GM19023 (cell line): ENCODE measurements around the gene ALDH6A1.
"Not testable (repeated sequence)": the region's sequence is repeated elsewhere in the genome, so short reads cannot be mapped to it uniquely, and the experiment has no call there.

Source experiments
- ATAC-seq: cut with Tn5 transposase; IDR thresholded peaks from one replicate; pipeline ENCODE4 v1.9.1; 2021; ENCODE audit warnings: mild to moderate bottlenecking, moderate library complexity; ENCODE audit not compliant: unreplicated experiment

Gene ALDH6A1

DNA sequence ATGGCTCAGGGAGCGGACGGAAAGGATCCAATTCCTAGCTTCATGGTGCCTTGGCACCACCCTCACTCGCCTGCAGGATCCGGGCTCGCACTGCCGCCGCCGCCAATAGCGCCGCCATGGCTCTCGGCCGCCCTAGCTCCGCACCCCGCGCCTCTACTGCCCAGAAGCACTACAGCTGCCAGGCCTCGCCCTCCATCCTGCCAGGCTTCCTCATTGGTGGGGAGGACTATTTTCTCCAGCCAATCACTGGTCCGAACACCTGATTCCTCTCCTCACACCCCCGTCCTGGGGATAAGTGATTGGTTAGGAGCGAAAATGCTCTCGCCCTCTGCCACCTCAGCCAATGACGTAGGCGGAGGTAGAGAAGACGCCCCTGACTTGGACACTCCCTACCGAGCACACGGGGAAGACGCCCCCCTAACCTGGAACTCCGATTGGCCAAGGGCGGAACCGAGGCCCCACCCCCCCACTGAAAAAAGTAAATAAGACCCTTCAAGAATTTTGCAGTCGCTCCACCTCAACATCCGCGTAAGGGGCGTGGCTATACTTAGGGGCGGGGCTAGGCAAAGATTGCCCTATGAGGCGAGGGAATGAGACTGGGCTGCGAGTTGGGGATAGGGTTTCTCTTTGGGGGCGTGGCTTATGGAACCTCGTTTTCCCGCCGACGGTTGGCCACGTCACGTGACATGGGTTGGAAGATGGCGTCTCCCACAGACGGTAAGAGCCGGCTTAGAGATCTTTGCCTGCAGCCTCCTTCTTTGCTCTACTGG lies at the start of gene ALDH6A1, which contains the start of gene LIN52:
TSS of gene ALDH6A1 (minus strand) at position 177 of the 770 bp plus-strand sequence. CDS start at position 118, 59 bp downstream.
TSS of gene LIN52 (plus strand) at position 680 of the 770 bp plus-strand sequence. CDS start at position 699, 19 bp downstream.
- ATAC-seq: peak; percentile 94

DNA sequence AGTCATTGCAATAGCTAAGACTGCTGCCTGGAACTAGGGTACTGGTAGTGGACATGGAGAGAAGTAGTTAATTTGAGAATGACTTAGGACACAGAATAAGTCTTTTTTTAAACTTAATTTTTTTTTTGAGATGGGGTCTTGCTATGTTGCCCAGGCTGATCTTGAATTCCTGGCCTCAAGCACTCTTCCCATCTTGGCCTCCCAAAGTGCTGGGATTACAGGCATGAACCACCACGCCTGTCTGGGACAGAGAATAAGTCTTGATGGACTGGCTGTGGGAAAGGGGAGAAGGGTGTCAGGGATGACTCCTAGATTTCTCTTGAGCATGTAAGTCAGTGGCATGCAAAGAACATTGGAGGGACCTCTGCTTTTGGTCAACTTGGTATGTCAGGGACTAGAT lies 43.4 kb upstream of the ALDH6A1 start:
- ATAC-seq: no peak

DNA sequence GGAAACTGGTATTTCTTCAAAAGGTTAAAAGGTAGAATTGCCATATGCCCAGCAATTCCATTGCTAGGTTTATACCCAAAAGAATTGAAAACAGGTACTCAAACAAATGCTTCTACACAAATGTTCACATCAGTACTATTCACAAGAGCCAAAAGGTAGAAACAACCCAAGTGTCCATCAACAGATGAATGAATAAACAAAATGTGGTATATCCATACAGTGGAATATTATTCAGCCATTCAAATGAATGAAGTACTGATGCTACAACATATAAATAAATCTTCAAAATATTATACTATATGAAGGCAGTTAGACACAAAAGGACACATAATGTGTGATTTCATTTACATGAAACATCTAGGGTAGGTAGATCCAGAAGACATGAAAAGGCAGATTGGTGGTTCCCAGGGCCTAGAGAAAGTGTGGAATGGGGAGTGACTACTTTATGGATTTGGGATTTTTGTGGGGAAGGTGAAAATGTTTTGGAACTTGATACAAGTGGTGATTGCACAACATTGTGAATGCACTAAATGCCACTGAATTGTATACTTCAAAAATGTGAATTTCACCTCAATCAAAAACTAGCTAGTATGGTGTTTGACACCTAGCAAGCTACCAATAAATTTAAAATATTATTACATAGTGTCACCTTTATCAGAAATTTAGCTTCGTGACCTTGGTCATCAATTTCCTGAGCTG lies 42.2 kb upstream of the ALDH6A1 start:
- ATAC-seq: no peak

DNA sequence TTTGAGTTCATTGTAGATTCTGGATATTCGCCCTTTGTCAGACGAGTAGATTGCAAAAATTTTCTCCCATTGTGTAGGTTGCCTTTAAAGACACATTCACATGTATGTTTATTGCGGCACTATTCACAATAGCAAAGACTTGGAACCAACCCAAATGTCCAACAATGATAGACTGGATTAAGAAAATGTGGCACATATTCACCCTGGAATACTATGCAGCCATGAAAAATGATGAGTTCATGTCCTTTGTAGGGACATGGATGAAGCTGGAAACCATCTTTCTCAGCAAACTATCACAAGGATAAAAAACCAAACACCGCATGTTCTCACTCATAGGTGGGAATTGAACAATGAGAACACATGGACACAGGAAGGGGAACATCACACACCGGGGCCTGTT lies 41.2 kb upstream of the ALDH6A1 start:
- ATAC-seq: not testable (repeated sequence)

DNA sequence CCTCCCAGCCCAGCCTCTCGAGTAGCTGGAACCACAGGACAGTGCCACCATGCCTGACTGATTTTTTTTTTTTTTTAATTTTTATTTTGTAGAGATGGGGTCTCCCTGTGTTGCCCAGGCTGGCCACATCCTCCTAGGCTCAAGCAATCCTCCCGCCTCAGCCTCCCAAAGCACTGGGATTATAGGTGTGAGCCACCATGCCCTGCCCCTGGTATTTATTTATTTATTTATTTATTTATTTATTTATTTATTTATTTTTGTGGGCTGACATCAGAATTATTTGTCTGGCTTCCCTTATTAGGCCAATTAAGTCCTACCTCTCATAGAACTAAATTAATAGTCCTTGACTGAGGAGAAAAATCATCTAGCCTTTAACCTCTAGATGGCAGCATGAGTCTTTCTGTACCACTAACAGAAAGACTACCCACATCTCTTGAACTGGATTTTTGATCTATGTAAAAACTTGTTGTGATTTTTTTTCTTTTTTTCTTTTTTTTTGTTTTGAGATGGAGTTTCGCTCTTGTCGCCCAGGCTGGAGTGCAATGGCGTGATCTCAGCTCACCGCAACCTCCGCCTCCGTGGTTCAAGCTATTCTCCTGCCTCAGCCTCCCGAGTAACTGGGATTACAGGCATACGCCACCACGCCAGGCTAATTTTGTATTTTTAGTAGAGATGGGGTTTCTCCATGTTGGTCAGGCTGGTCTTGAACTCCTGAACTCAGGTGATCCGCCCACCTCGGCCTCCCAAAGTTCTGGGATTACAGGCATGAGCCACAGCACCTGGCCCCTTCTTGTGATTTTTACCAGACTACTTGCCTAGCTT lies 27.4 kb upstream of the ALDH6A1 start:
- not testable (repeated sequence) for ATAC-seq

DNA sequence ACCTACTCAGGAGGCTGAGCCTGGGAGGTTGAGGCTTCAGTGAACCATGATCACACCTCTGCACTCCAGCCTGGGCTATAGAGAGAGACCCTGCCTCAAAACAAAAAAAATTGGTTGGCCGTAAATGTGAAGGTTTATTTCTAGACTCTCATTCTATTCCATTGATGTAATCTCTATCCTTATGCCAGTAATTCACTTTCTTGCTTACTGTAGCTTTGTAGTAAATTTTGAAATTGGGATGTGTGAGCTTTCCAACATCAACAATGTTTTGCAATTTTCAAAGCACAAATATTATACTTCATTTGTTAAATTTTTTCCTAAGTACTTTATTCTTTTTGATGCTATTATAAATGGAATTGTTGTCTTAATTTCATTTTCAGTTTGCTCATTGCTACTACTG lies 25.1 kb upstream of the ALDH6A1 start:
- ATAC-seq: no peak

DNA sequence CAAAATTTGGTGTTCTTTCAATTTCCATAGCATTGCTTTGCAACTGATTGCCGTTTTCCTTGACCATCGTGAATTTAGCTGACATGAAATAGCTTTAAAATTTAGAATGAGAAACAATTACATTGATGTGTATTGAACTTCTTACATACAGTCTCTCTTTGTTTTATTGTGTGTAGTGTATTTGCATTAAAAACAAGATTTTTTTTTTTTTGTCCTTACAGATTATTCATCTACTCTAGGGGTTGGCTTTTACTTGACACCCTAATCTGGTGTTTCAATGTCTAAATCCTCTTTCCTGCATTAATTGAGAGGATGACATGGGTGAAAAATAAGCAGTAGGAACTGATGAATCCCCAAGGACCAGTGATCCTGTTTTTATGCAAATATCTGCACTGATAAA lies 21.1 kb upstream of the ALDH6A1 start:
- no peak for ATAC-seq

DNA sequence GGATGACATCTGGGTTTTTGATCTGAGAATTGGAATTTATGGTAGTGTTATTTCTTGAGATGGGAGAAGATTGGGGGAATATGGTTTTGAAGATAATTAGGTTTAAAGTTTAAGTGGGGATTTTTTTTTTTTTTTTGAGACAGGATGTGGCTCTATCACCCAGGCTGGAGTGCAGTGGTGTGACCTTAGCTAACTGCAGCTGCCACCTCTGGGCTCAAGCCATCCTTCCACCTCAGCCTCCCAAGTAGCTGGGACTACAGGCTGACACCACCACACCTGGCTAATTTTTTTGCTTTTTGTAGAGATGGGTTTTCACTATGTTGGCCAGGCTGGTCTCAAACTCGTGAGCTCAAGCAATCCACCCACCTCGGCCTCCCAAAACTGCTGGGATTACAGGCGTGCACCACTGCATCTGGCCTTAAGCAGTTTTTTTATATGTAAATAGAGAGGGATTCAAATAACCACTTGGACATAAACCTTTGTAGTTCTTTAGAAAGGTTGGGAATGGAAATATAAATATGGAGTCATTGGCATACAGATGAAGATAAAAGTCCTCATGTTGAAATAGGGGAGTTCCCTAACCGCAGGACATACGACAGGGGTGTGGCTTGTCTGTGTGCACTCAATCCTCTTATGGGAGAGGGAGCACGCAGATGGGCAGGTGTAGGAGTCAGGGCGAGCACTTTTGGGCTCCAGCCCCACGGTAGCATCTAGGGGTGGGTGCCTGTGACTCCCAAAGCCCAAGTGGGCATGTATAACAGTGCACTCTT lies 5.2 kb upstream of the ALDH6A1 start:
- ATAC-seq: no peak

DNA sequence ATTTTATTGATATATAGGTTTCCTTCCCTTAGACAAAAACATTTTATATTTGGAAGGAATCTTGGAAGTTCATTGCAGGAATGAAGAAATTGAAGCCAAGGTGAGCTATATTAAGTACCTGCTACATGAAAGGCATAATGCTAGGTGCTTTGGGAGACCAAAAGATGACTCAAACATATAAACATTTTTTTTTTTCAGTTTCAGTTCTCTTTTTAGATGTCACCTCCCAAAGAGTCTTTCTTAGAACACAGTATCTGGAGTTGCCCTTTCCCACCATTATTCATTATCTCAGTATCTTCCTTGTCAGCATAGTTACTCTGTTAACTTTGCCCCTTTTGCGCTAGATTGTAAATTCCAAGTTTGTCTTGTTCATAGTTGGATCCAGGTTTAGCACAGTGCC lies 1.6 kb upstream of the ALDH6A1 start:
- no peak for ATAC-seq

DNA sequence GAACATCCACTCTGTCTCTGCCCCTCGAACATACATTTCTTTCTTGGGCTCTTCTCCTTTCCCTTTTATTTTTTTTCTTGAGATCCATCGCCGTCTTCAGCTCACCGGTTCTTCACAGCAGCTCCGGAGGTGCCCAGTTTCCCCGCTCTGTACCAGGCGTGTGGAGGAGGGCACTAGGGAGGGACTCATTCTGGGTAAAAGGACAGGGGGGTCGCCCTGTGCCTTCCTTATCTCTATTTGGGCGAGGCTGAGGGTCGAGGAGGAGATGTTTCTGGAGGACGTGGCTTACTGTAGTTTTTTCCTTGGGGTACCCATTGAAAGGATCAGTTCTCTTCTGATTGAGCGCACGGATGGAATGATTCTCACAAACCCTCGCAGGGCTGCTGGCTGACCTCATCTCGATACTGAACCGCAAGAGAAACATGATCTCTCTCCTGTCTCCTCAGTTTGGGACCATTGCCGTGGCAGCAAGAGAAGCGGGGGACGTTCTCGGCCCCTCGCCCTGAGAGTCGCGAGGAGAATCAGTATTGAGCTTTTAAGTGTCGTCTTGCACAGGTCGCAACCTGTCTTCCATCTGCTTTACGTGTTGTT lies 889 bp upstream of the ALDH6A1 start:
- ATAC-seq: no peak

DNA sequence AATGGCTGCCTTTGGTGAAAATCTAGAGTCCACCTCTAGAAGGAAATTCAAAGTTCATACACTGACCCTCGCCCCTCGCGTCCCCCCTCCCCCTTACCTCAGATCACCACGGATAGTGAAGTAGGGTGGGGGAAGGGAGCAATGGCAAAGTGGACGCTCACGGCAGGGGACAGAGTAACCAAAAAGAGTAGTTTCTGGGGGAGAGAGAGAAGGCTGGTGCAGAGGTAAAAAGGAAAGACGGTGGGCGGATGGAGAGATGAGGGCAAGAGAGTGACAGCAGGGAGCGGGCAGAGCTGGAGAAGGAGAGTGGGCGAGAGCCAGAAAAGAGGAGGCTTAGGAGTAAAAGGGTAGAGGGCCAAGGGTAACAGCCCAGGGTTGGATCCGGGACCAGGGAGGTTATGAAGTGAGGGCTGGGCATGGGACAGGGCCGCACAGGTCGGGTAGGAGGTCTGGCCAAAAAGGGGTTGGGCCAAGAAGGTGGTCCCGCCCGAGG lies 423 bp downstream of the ALDH6A1 start:
- ATAC-seq: peak; percentile 14

DNA sequence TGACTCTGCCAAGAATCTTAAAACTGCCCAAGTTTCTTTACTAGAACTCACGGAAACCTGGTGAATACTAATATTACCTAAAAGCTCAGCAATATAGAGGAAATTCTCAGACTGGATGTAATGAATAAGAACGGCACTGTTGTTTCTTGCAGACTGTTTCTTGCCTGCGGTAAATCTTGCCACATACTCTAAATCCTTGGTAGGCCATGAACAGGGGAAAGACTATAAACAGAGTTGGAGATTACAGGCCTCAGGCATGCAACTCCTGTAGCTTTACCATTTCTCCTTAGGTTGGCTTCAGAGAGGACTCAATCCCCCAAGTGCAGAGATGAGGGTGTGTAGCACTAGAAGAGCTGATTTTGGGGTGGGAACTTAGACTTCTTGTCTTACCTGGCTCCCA lies 1.1 kb downstream of the ALDH6A1 start:
- ATAC-seq: no peak

DNA sequence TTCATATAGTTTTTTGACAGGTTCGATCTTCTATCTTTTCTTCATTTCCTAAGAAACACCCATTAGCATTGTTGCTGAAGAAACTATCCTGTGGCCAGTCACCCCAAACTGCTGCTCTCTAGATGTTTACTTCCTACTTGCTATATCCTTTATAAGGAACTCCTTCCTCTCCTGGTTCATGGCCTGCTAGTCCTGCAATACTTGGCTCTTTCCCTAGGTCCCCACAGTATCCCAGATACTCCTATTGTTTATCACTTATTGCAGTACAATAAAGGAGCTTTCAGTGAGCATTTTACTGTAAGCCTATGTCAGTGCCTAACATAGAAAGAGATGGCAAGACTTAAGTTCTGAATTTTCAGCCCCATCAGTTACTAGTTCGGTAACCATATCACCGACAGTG lies 2.8 kb downstream of the ALDH6A1 start:
- no peak for ATAC-seq

DNA sequence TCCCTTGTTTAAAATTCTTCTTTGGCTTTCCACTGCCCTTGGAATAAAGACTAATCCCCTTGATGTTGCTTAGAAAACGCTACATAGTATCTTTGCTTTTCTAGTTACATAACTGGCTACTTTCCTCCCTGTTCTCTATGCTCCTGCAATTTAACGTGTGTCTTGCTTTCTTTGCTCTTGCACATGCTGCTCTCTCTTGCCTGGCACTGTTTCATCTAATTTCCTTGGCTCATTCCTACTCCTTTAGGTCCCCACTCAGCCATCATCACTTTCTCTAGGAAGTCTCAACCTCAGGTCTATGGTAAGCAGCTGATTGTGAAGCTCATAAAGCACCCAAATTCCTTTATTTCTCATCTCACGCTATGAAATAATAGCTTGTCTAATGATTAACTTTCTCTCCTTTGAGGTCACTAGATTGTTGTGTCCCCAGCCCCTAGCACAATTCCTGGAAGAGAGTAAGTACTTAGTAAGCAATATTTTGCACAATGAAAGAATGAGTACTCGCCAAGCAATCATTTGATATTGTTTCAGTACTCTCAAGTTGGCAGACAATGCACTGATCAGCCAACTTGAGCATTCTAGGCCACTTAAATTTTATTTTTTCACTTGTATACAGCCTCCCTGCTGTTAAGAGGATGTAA lies 3.3 kb downstream of the ALDH6A1 start:
- no peak for ATAC-seq

DNA sequence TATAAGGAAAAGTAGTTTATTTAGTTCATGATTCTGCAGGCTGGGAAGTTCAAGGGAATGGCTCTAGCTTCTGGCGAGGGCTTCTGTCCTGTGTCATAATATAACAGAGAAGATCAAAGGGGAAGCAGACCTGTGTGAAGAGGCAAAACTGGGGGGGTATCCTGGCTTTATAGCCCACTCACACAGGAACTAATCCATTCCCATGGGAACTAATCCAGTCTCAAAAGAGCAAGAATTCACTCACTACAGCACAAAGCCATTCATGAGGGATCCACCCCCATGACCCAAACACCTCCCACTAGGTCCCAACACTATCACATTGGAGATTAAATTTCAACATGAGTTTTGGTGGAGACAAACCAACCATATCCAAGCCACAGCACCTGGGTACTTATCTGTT lies 6.9 kb downstream of the ALDH6A1 start:
- no peak for ATAC-seq

DNA sequence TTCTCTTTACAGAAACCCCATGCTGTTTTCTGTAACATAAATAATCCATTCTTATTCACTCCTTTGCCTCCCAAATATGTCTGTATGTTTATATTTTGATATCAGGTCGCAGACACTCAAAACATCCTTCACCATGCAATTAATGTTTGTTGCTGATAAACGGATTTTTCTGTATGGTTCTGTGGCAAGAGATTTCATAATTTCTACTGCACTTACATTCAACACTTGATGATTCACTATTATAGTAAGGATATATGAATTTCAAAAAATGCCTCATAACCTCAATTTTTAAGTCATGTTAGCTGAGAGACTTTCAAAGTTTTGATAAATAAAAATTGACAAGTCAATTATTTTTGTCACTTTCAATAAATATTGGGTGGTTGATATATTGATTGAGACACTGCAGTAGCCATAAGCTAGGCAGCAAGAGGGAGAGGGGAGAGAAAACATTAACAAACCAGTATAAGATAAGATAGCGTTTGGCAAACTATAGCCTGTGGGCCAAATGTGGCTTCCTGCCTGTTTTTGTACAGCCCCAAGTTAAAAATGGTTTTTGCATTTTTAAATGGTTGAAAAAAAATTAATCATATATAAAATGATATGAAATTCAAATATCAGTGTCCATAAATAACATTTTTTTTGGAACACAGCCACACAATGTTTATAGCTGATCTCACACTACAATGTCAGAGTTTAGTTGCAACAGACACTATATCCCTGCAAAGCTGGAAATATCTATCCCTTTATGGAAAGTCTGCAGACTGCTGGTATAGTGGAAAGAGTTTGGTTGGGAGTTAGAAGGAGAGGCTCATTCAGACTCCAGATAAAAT lies 18.3 kb downstream of the ALDH6A1 start:
- ATAC-seq: no peak

DNA sequence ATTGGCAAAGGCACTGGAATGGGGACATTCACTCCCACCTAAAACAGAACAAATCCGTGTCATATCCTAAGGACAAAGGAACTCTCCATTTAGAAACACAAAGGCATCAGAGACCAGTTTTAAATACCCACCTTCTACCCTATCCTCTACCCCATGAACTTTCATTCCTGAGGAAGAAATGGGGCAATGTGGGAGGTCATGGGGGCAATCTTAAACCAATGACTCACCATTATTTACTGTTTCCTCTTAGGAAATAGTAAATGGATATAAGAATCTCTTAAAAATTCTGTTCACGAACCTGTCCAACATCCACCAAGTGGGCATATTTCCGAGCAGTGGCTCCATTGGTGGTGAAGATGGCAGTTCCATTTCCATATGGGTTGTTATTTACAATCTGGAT lies 19.4 kb downstream of the ALDH6A1 start:
- ATAC-seq: no peak

DNA sequence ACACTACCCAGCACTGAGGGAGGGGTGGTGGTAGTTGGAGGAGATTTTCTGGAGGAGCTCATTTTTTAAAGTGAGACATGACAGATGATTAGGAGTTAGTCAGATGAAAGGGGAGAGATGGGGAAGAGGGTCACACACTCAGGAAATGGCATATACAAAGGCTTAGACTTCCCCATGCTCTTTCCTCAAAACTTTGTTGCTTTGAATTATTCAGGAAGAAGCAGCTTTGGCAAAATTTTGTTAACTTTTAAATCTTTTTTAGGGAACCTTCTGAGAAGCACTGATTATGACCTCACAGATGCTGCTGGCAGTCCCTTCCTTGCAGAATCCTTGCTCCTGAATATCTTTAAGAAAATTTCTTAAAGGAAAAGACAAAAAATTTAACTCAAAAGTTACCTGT lies 19.8 kb downstream of the ALDH6A1 start:
- no peak for ATAC-seq

DNA sequence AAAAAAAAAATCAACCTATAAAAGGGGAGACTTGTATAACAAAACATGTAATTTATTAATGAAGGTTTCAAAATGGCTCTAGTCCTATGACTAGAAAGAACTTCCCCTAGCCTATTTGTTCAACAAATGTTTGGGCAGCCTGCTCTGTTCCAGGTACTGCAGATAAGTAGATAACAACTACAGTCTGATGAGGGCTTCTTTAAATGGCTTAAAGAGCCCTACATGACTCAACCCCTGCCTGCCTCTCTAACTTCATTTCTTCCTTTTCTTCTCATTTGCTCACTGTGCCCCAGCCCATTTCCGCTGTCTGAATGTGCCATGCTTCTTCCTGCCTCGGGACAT lies 21.5 kb downstream of the ALDH6A1 start:
- no peak for ATAC-seq
